SU-DHL-6 (cell line): ENCODE data around the gene AMELY.

ENCODE experiments used
- CTCF ChIP-seq: fragments of 200-600 bp; sonication (generic); IDR thresholded peaks from one replicate; pipeline ENCODE4 v1.5.1; 2017; ENCODE audit warnings: antibody characterized with exemption, mild to moderate bottlenecking, low read length, moderate library complexity; ENCODE audit not compliant: insufficient read depth, poor library complexity, severe bottlenecking
- EZH2phosphoT487 ChIP-seq: fragments of 200-600 bp; sonication (generic), shearing (Covaris generic); conservative IDR thresholded peaks from 2 replicates; pipeline ENCODE4 v1.6.1; 2018; ENCODE audit warnings: mild to moderate bottlenecking, antibody characterized with exemption, low read length, moderate library complexity, mixed read lengths

DNA sequence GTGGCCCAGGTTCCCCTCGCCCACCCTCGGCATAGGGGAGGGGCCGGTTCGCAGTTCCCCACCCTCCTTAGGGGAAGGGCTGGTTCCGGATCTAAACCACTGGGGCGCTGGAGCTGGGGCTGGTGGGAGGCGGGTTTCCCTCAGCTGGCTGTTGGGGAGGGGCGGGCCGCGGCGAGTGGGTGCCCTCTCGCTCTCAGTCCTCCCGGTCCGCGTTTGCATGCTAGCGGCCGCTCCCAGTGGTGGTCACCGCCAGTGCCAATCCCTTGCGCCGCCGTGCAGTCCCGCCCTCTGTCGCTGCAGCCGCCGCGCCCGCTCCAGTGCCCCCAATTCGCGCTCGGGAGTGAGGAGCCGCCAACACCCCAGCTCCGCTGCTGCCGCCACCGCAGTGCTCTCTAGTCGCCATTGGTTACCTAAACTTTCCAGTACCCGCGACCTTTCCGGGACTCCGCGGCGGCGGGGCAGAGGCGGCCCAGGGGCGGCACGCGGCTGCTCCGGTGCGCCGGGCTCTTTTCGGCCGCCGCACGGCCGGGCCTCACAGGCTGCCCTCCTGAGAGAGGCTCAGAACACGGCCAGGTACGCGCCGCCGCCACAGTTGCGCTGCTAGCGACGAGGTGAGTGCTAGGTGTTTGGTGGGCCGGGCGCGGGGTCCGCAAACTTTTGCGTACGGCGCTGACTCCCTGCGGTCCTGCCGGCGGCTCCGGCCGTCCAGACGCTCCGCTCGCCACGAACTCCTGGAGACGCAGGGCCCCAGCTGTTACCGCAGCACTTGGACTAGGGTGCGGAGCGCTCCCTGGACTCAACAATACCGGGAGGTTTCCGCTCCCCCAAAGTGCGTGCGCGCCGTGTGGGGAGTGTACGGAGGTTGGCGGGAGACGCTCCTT lies 940 bp downstream of the AMELY start, which contains the start of gene TBL1Y:
- no peak for TF ChIP-seq CTCF
- TF ChIP-seq EZH2phosphoT487: no peak
